Spinal cord (tissue), 10 donors: Measurements from ENCODE around the gene KATNB1. TPM values are rescaled to one million over a fixed set of nuclear protein-coding genes. Genes with fewer than 3 reads are reported as not detected.

Experiments used
- DNase-seq, 6 donors: peaks; one replicate each; pipeline versions ENCODE4 v3.0.0 to v3.0.0-alpha.2; 2013 to 2015; ENCODE audit warnings: low spot score in 6 of 6, low read depth in 4 of 6
- H3K27ac ChIP-seq: one replicate; pipeline ENCODE4 v1.5.1; 2013; ENCODE audit warnings: low read depth, low read length, control low read depth
- H3K27me3 ChIP-seq: one replicate; pipeline ENCODE4 v1.6.1; 2013; ENCODE audit warnings: low read length; ENCODE audit not compliant: control insufficient read depth, insufficient read depth
- H3K36me3 ChIP-seq: one replicate; pipeline ENCODE4 v1.6.1; 2013; ENCODE audit warnings: low read length; ENCODE audit not compliant: control insufficient read depth, insufficient read depth
- H3K4me1 ChIP-seq: one replicate; pipeline ENCODE4 v1.6.1; 2013; ENCODE audit warnings: low read length; ENCODE audit not compliant: control insufficient read depth, insufficient read depth
- H3K4me3 ChIP-seq: one replicate; pipeline ENCODE4 v1.5.1; 2013; ENCODE audit warnings: low read depth, low read length, control low read depth
- H3K9me3 ChIP-seq: one replicate; pipeline ENCODE4 v1.6.1; 2013; ENCODE audit warnings: low read length; ENCODE audit not compliant: control insufficient read depth, insufficient read depth
- WGBS: methylation state at CpG from one replicate; pipeline ENCODE4 v1.1.5; 2013; ENCODE audit warnings: missing lambda C conversion rate; ENCODE audit not compliant: insufficient coverage; 5-methylcytosine and 5-hydroxymethylcytosine counted together
- polyA plus RNA-seq, 2 donors: library from polyadenylated mRNA; unstranded; fragments of 120-200 nt; gene quantifications; one replicate each; pipeline ENCODE4 v1.2.1, GENCODE V29; 2013; ENCODE audit not compliant: insufficient read length in 2 of 2
- small RNA-seq: library from RNA; depleted of rRNA; stranded (forward); fragments of <200 nt; gene quantifications from one replicate; pipeline ENCODE3, GENCODE V24; 2014; ENCODE audit warnings: low replicate concordance
- total RNA-seq, 2 donors: library from RNA; depleted of rRNA in 1 of 2; stranded (reverse); fragments of 120-200 nt in 1 of 2; fragments of >200 nt in 1 of 2; gene quantifications; one replicate each; pipeline versions ENCODE4 v1.2.3 to v1.2.4, GENCODE V29; 2013 to 2014
- donor health status: healthy.

KATNB1 gene
- total and polyA plus RNA-seq, 4 donors = 28.8 to 52.9 (median 43.0) TPM

DNA sequence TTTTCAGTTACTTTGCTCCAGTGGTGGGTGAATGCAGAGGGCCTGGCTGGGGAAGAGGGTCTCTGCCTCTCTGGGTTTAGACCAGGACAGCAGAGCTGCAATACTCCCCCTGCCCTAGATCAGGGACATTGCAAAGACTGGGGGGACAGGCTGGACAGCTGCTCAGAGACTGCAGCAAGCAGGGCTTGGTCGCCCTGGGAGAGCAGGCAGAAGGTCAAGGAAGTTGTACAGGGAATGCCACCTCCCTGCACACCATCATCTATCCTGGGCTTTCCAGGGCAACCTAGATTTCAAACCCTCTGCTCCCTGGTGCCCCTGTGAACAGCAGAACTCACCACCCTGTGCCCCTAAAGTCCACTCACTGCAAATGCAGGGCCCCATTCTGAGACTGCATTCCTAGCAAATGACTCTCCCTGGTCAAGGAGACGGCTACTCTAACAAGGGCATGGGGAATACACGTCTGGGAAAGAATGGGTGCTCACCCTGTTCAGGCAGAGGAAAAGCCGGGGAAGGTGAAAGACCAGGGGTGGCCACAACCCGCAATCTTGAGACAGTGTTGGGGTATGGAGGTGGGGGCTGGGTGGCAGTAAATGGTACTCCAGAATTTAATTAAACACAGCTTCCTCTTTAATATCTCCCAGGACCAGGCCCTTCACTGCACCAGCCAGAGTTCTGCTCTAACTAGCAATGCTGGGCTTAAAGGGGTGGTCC lies 65.7 kb downstream of the KATNB1 start:
- H3K27ac ChIP-seq = peak overlapping the region; percentile 64
- peaks cover 75% of the 10 kb centered on the region for H3K4me1 ChIP-seq
- H3K27me3 ChIP-seq = no peaks in the 10 kb centered on the region
- peaks cover 22% of the 10 kb centered on the region for H3K36me3 ChIP-seq
- H3K4me3 ChIP-seq = peak overlapping the region; percentile 69
- DNase-seq = peak in 2 of 6 donors; percentile 24 to 25
- H3K9me3 ChIP-seq = no peaks in the 10 kb centered on the region
- 4% methylated on average over 3 of the region's 5 CpGs for WGBS

DNA sequence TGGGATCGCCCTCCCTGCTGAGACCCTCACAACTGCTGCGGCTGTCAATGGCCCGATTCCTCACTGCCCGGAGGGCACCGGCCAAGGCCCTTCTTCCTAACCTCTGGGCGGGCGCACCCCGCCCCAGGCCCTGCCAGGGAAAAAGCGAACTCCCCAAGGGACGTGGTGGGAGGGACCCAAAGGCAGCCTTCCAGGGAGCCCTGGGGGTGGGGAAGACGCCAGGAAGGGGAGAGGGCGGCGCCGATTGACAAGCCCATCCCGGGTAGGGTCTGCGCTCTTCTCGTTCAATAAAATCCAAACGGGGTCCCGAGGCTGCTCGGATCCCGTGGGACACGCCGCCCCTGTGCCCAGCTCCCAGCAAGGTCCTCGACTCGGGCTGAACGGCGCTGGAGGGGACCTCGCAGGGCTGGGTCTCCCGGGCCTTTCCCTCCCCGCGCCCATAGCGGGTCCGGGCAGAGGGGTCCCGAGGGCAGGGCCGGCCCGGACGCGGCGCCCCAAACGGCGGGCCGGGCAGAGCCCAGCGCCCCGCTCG lies 66.3 kb downstream of the KATNB1 start:
- peak in 2 of 6 donors; percentile 55 to 65 for DNase-seq
- Histone ChIP-seq H3K9me3 (no peaks in the 10 kb centered on the region), H3K36me3 (peaks cover 16% of the 10 kb centered on the region), H3K27me3 (no peaks in the 10 kb centered on the region), H3K27ac (peak overlapping the region; percentile 64), H3K4me3 (peak overlapping the region; percentile 69), H3K4me1 (peaks cover 79% of the 10 kb centered on the region)
- WGBS = under 1% methylated on average over 45 of the region's 45 CpGs

DNA sequence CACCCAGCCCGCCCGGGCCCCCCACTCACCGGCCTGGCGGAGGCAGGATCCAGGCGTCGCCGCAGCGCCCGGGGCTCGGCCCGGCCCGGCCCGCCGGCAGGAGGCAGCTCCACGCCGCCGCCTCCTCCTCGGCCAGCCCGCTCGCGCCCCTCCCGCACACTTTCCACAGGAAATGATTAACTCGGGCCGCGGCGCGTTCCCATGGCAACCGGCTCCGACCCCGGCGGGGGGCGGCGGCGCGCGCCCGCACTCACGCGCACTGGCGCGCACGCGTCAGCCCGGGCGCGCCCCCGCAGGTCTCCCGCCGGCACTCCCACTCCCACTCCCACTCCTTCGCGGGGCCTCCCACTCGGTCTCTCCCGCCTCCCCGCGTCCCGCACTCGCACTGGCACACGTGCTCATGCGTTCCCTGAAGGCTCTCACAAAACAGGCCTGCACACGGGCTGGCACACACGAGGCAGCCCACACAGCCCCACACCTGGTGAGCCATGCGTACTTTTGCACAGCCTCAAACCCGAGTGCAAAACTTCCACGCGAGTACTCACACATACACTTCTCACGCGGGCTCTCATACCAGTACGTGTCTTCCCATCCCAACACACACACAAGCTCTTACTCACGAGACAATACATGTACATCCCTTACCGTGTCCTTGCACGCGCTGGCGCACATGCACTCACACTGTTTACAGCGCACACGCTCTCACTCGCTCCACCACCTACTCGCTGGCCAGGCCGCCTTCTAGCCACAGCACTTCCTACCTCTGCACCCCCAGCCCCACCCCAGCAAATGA lies 67.0 kb downstream of the KATNB1 start, which contains the start of gene KIFC3:
Gene KIFC3, minus strand, starts transcription at position 151 of the 793 bp plus-strand sequence. CDS start 4,248 bp downstream, outside the sequence.
- peak; percentile 70 to 96 (median 74) for DNase-seq
- 3% methylated on average over 78 of the region's 78 CpGs for WGBS

DNA sequence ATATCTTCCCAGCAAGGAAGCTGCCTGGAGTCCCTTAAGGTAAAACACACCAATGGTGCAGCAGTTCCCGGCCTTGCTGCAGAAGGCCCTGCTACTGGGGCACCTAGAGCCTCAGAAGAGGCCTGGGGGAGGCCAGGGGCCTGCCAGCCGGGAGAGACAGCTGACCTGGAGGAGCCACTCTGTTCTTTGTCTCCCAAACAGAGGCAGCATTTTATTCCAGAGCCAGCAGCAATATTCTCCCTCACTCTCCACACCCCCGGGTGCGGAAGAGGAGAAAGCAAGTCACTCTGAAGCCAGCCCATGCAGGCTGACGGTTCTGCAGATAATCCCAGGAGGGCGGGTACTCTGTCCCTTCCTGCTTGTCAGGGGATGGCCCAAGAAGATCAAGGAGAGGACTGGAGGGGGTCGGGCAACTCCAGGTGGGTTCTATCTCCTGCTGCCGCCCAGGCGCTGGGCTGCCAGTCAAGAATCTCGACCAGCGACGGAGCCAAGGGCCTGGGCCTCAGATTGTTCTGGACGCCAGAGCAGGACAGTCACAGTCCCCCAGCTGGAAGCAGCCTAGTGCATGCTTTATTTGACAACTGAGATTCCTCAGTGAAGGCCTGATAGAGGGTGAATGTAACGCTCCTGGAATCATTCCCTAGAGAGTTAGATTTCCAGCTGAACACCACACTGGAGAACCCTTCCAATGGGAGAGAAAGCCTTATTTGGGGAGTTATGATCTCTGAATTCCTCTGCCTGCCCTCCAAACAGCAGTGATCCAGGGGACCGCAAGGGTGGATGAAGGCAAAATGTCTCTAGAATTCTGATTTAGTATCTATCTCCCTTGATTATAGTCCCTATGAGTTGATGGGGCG lies 67.8 kb downstream of the KATNB1 start:
- Histone ChIP-seq H3K4me3 (peak overlapping the region; percentile 38), H3K27me3 (no peaks in the 10 kb centered on the region), H3K36me3 (peaks cover 1% of the 10 kb centered on the region), H3K27ac (peak overlapping the region; percentile 95), H3K4me1 (peaks cover 78% of the 10 kb centered on the region), H3K9me3 (no peaks in the 10 kb centered on the region)
- WGBS = 20% methylated on average over 13 of the region's 16 CpGs
- peak in 2 of 6 donors; percentile 69 to 76 for DNase-seq

More for the DNA sequence above, 67.0 kb downstream of the KATNB1 start, which contains the start of gene KIFC3:
- Histone ChIP-seq H3K4me3 (peak within 1 kb of the TSS; percentile 69), H3K9me3 (no peaks in the 10 kb centered on the region), H3K4me1 (peaks cover 79% of the 10 kb centered on the region), H3K27ac (peak within 1 kb of the TSS; percentile 95), H3K27me3 (no peaks in the 10 kb centered on the region), H3K36me3 (peaks cover 9% of the 10 kb centered on the region)

DNA sequence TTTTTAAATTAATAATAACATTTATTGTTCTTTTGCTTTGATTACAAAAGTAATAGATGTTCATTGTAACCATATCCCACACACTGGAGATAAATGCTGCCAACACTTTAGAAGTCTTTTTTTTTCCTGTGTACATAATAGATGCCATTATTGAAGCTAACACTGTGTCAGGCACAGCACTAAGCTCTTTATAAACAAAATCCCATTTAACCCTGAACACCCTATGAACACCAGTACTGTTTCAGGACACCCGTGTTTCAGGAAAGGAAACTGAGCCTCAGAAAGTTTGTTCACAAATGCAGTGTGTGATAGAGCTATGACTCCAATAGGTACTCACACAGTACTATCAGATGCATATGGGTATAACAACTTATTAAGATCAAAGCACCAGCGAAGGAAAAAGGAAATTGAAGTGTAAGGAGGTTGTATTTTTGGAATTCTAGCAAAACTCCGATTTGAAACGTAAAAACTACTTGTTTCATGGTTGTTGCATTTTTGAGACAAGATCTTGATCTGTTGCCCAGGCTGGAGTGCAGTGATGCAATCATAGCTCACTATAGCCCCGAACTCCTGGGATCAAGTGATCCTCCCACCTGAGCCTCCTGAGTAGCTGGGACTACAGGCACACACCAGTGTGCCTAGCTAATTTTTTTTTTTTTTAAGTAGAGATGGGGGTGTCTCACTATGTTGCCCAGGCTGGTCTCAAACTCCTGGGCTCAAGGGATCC lies 68.7 kb downstream of the KATNB1 start:
- Histone ChIP-seq H3K4me3 (no peak overlapping the region), H3K36me3 (no peaks in the 10 kb centered on the region), H3K9me3 (no peaks in the 10 kb centered on the region), H3K4me1 (peaks cover 69% of the 10 kb centered on the region), H3K27me3 (no peaks in the 10 kb centered on the region), H3K27ac (peak overlapping the region; percentile 95)
- 100% methylated on average over 1 of the region's 5 CpGs for WGBS
- no peak for DNase-seq

DNA sequence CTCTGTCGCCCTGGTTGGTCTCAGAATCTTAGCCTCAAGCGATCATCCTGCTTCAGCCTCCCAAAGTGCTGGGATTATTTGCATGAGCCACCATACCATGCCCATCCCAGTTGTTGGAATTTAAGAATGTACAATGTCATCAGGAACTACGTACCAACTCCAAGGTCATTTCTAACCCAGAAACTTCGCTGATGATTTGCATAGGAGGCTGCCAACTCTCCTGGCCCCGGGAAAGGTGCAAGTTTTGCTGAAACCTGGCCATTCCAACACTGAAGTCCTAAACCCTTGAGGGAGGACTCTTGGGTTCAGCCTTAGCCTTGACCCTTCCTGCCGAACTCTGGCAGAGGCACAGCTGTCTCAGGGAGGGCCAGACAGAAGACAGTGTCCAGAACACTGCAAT lies 69.6 kb downstream of the KATNB1 start:
- Histone ChIP-seq H3K9me3 (no peaks in the 10 kb centered on the region), H3K36me3 (no peaks in the 10 kb centered on the region), H3K4me1 (peaks cover 65% of the 10 kb centered on the region), H3K4me3 (no peak overlapping the region), H3K27ac (no peak overlapping the region), H3K27me3 (no peaks in the 10 kb centered on the region)
- WGBS = 93% methylated on average over 5 of the region's 6 CpGs
- no peak for DNase-seq

Small RNA genes within 50 kb of the gene (small RNA-seq; reads per million reads assigned to genes)
- gene MIR6772 = 0.30 reads per million, percentile 28 among the genes with 10 or more reads in this experiment

Other genes starting within 250 kb of the KATNB1 start
- 10 to 100 TPM; 23.0 to 25.3 TPM for gene DOK4, start 249.3 kb upstream of the KATNB1 start, total RNA-seq
- 10 to 100 TPM; 61.7 to 62.8 TPM for gene DOK4, start 249.3 kb upstream of the KATNB1 start, polyA plus RNA-seq
- 10 to 100 TPM in 1 of 2 donors, 1 to 10 TPM in 1; 4.4 to 17.7 TPM for gene CCDC102A, start 199.2 kb upstream of the KATNB1 start, total RNA-seq
- 1 to 10 TPM; 6.7 to 7.2 TPM for gene CCDC102A, start 199.2 kb upstream of the KATNB1 start, polyA plus RNA-seq
- gene ADGRG5, start 193.1 kb upstream of the KATNB1 start, total RNA-seq = 1 to 10 TPM in 1 of 2 donors, under 1 TPM in 1; 0.44 to 1.2 TPM
- gene ADGRG5, start 193.1 kb upstream of the KATNB1 start, polyA plus RNA-seq = 1 to 10 TPM; 1.1 to 1.7 TPM
- gene ADGRG1, start 107.1 kb upstream of the KATNB1 start, total RNA-seq = 10 to 100 TPM; 30.1 to 40.9 TPM
- gene ADGRG1, start 107.1 kb upstream of the KATNB1 start, polyA plus RNA-seq = 100 to 1,000 TPM; 338 to 367 TPM
- gene ADGRG3, start 67.5 kb upstream of the KATNB1 start, total RNA-seq = 1 to 10 TPM in 1 of 2 donors, under 1 TPM in 1; 0.06 to 3.6 TPM
- gene ADGRG3, start 67.5 kb upstream of the KATNB1 start, polyA plus RNA-seq = under 1 TPM; 0.22 to 0.30 TPM
- 1 to 10 TPM in 1 of 2 donors, under 1 TPM in 1; 0.69 to 6.0 TPM for gene DRC7, start 41.0 kb upstream of the KATNB1 start, total RNA-seq
- gene DRC7, start 41.0 kb upstream of the KATNB1 start, polyA plus RNA-seq = 1 to 10 TPM; 3.5 to 4.6 TPM
- 10 to 100 TPM; 24.3 to 36.4 TPM for gene KIFC3, start 66.7 kb downstream of the KATNB1 start, total RNA-seq
- 10 to 100 TPM; 53.6 to 55.7 TPM for gene KIFC3, start 66.7 kb downstream of the KATNB1 start, polyA plus RNA-seq
- 1 to 10 TPM; 2.1 to 6.5 TPM for gene CNGB1, start 235.4 kb downstream of the KATNB1 start, total RNA-seq
- 1 to 10 TPM; 3.3 to 5.3 TPM for gene CNGB1, start 235.4 kb downstream of the KATNB1 start, polyA plus RNA-seq